H1 (cell line): Measurements from ENCODE around the gene AIF1L.

Source experiments
- CBX5 ChIP-seq: fragments of 300-800, 300-1000 bp; sonication (generic); IDR thresholded peaks from 2 replicates; pipeline ENCODE4 v1.7.1; 2016; ENCODE audit warnings: antibody characterized with exemption, low read length, low read depth
- JUN ChIP-seq: IDR thresholded peaks from 2 replicates; pipeline ENCODE4 v1.6.1; 2011; ENCODE audit warnings: low read depth, mild to moderate bottlenecking, improper control_type of control experiment, low read length
- POLR2AphosphoS5 ChIP-seq: IDR thresholded peaks from 2 replicates; pipeline ENCODE4 v1.6.1; 2011; ENCODE audit warnings: low read depth, low read length
- RFX5 ChIP-seq: IDR thresholded peaks from 2 replicates; pipeline ENCODE4 v1.6.1; 2011; ENCODE audit warnings: low read depth, low read length, improper control_type of control experiment, borderline replicate concordance
- SP2 ChIP-seq: IDR thresholded peaks from 2 replicates; pipeline ENCODE4 v1.6.1; 2012; ENCODE audit warnings: mild to moderate bottlenecking, low read length, inconsistent platforms
- SRF ChIP-seq: IDR thresholded peaks from 2 replicates; pipeline ENCODE4 v1.6.1; 2011; ENCODE audit warnings: mild to moderate bottlenecking, low read depth, low read length, moderate library complexity
- SUZ12 ChIP-seq: fragments of 200-600 bp; sonication (generic); IDR thresholded peaks from 2 replicates; pipeline ENCODE4 v1.6.1; 2012; ENCODE audit warnings: mild to moderate bottlenecking, inconsistent platforms, low read length, moderate library complexity, mixed read lengths
- TF ChIP-seq, protein P1 (sequence below), 3 experiments: IDR thresholded peaks; 1 replicate in 2 of 3; 2 replicates in 1 of 3; pipeline versions ENCODE4 v1.5.1 to v1.6.1; 2011; ENCODE audit warnings: low read length in 3 of 3, mild to moderate bottlenecking in 3 of 3, inconsistent platforms in 2 of 3, low read depth in 1 of 3, moderate library complexity in 1 of 3; ENCODE audit not compliant: insufficient read depth in 1 of 3; ENCODE audit errors: control extremely low read depth in 1 of 3

DNA sequence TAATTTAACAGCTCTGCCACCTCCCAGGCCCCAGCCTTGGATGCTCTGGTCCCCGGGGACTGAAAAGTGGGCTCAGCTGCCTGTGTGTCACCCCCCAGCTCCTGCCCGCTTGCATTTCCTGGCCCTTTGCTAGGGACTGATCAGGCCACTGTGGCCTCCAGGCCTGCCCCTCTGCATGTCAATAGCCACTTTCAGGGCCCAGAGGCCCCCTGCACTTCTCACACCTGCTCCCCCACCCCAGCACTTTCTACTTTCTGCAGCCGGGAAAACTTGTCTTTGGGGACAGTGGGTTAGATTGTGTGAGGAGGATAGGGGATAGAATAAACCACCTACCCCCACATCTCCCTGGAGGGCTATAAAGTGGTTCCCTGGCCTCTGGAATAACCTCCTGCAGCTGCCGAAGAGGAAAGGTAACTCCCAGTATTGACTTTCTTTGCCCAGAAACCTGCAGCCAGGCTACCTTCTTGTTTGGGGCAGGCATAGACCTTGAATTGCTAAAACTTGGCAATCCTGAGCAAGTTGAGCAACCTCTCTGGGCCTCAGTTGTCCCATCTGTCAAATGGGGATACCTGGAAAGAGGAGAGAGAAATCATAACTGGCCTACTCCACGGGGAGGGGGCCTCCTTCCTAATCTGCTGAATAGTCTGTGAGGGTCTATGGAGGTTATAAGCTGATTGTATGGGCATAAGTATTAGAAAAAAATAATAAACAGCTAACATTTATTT lies 7.8 kb downstream of the AIF1L start:
- TF ChIP-seq CBX5 (no peak), SUZ12 (no peak), RFX5 (no peak), POLR2AphosphoS5 (no peak), SRF (no peak), JUN (no peak), SP2 (no peak)
- TF ChIP-seq, protein P1, sequence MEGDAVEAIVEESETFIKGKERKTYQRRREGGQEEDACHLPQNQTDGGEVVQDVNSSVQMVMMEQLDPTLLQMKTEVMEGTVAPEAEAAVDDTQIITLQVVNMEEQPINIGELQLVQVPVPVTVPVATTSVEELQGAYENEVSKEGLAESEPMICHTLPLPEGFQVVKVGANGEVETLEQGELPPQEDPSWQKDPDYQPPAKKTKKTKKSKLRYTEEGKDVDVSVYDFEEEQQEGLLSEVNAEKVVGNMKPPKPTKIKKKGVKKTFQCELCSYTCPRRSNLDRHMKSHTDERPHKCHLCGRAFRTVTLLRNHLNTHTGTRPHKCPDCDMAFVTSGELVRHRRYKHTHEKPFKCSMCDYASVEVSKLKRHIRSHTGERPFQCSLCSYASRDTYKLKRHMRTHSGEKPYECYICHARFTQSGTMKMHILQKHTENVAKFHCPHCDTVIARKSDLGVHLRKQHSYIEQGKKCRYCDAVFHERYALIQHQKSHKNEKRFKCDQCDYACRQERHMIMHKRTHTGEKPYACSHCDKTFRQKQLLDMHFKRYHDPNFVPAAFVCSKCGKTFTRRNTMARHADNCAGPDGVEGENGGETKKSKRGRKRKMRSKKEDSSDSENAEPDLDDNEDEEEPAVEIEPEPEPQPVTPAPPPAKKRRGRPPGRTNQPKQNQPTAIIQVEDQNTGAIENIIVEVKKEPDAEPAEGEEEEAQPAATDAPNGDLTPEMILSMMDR (IDR thresholded peaks at IDR 0.05; ENCODE audit: control extremely low read depth in 1 of 3, insufficient read depth in 1 of 3, low read depth in 1 of 3, low read length in 3 of 3): no peak
